ENCODE data around the gene ZNF710.

GRCh38 chr15:90003736-90004135, 2.6 kb downstream of the ZNF710 start:
- TF ChIP-seq EZH2 (IDR thresholded peaks at IDR 0.05) = no peak
- no peak for TF ChIP-seq POLR2A (IDR thresholded peaks at IDR 0.05; ENCODE audit: borderline replicate concordance, extremely low read depth, insufficient read depth, insufficient read length)
- no peak for TF ChIP-seq EZH2phosphoT487 (IDR thresholded peaks at IDR 0.05; ENCODE audit: borderline replicate concordance)
- TF ChIP-seq CTCF (IDR thresholded peaks at IDR 0.05 in 2 of 3, conservative IDR thresholded peaks at IDR 0.05 in 1 of 3; ENCODE audit: borderline replicate concordance in 1 of 3, insufficient read depth in 1 of 3, low read depth in 2 of 3, low read length in 2 of 3) = no peak
